ENCODE measurements around the gene RAB8B.
"Not testable (repeated sequence)": the region's sequence is repeated elsewhere in the genome, so short reads cannot be mapped to it uniquely, and the experiment has no call there.

The RAB8B gene

GRCh38 chr15:63202861-63203260 lies 13.5 kb downstream of the RAB8B start:
- H3K4me3 ChIP-seq (ENCODE audit: low read length): no peak overlapping the region
- no peak for DNase-seq (ENCODE audit: low read depth)
- no peak for TF ChIP-seq CTCF (IDR thresholded peaks at IDR 0.05; ENCODE audit: insufficient read depth, low read depth, low read length, missing control alignments)

- TF ChIP-seq CTCF (IDR thresholded peaks at IDR 0.05; ENCODE audit: insufficient read depth, low read depth, low read length, missing control alignments): no peak
- no peak overlapping the region for H3K4me3 ChIP-seq (ENCODE audit: low read length)
- DNase-seq (ENCODE audit: low read depth): peak; percentile 34
These were observed 14.2 kb downstream of the RAB8B start for GRCh38 chr15:63203451-63204090.

- H3K4me3 ChIP-seq (ENCODE audit: low read length): no peak overlapping the region
- no peak for DNase-seq (ENCODE audit: low read depth)
- TF ChIP-seq CTCF (IDR thresholded peaks at IDR 0.05; ENCODE audit: insufficient read depth, low read depth, low read length, missing control alignments): no peak
These were observed 16.7 kb downstream of the RAB8B start for GRCh38 chr15:63206079-63206478.

GRCh38 chr15:63208824-63209223 lies 19.4 kb downstream of the RAB8B start:
- not testable (repeated sequence) for H3K4me3 ChIP-seq (ENCODE audit: low read length); DNase-seq (ENCODE audit: low read depth)

- no peak for DNase-seq (ENCODE audit: low read depth)
- H3K4me3 ChIP-seq (ENCODE audit: low read length): no peak overlapping the region
- no peak for TF ChIP-seq CTCF (IDR thresholded peaks at IDR 0.05; ENCODE audit: insufficient read depth, low read depth, low read length, missing control alignments)
These were observed 21.0 kb downstream of the RAB8B start for GRCh38 chr15:63210151-63211091.

- H3K4me3 ChIP-seq (ENCODE audit: low read length): no peak overlapping the region
- no peak for DNase-seq (ENCODE audit: low read depth)
- TF ChIP-seq CTCF (IDR thresholded peaks at IDR 0.05; ENCODE audit: insufficient read depth, low read depth, low read length, missing control alignments): no peak
These were observed 21.7 kb downstream of the RAB8B start for GRCh38 chr15:63211092-63211490.

- H3K4me3 ChIP-seq (ENCODE audit: low read length): no peak overlapping the region
- TF ChIP-seq CTCF (IDR thresholded peaks at IDR 0.05; ENCODE audit: insufficient read depth, low read depth, low read length, missing control alignments): no peak
- DNase-seq (ENCODE audit: low read depth): no peak
These were observed 22.1 kb downstream of the RAB8B start for GRCh38 chr15:63211549-63211948.

Data from epithelial cell of esophagus (primary cell).